HG03097 (cell line): Measurements from ENCODE around the gene MATCAP1.

ENCODE experiments used
- ATAC-seq: cut with Tn5 transposase; IDR thresholded peaks from one replicate; pipeline ENCODE4 v1.9.1; 2021; ENCODE audit not compliant: unreplicated experiment, low FRiP score

The MATCAP1 gene

DNA sequence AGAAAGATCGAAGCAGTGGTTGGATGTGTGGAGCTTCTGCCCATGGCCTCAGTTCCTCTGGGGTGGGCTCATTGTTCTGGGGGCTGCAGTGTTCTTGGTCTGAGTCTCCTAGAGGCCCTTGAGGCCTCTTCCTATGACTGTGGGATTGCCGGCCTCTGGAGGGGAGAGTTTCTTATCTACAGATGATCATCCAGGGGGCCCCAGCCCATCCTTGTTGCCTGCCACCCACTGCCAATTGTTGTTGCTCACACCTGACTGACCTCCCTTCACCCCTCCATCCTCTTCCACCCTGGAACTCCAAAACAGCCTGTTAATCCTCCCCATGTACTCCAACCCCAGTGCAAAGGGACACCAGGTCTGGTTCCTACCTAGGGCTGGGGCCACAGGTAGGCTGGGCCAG is 38.8 kb downstream of the MATCAP1 start:
- no peak for ATAC-seq

DNA sequence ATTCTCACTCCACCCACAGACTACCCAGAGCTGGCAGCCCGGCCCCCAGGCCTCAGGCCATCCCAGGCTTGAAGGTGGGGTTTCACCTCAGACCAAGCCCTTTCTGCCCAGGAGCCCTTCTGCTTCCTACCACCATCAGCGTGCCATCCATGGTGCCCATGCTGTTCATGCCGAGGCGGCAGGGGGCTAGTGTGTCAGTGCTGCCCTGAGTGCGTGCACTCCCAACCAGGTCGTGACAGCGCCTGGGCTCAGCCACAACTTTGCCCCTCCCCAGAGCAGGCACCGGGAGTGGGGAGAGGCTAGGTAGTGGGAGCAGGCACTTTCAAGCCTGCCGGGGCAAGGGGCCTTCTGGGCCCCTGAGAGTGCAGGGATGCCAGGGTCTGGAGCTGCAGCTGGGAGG is 41.4 kb downstream of the MATCAP1 start:
- ATAC-seq, result no peak

DNA sequence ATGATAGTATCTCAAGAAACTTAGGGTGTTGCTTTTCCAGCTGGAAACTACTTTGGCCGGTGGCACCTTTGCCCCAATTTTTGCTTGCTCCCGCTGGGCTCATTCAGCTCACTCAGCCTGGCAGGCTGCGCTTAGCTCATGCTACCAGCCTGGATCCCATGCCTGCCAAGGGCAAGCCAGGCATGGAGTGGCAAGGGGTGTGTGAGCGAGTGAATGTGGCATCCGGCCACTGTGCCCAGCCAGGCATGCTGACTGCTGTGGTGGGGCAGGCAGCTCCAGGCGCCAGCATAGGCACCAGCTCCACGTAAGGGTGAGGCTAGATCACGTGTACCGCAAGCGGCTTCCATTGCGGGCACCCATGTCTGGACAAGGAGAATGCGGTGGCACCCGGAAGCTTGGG is 42.4 kb downstream of the MATCAP1 start:
- ATAC-seq, result no peak

- ATAC-seq, result no peak
Observed at GRCh38 chr16:67137605-67138004, 46.2 kb downstream of the MATCAP1 start.

DNA sequence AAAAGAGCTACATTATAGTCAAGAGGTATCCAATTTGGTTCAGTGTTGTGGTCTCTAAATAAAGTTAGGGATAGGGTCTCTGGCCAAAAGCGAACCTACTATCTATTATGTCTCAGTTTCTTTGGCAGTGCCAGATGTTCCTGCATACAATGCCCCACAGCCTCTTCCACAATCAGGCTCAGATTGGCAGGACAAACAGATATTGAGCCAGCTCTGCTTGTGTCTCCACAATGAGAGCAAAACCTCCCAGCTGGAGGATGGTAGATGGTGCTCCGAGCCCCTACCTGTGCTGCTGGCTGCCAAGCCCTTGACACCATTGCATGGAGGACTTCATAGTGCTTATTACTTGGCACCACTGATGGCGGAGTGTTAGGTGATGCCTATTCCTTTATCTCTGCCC is 54.3 kb downstream of the MATCAP1 start:
- no peak for ATAC-seq

GRCh38 chr16:67128887-67129286 is 54.9 kb downstream of the MATCAP1 start:
- no peak for ATAC-seq

DNA sequence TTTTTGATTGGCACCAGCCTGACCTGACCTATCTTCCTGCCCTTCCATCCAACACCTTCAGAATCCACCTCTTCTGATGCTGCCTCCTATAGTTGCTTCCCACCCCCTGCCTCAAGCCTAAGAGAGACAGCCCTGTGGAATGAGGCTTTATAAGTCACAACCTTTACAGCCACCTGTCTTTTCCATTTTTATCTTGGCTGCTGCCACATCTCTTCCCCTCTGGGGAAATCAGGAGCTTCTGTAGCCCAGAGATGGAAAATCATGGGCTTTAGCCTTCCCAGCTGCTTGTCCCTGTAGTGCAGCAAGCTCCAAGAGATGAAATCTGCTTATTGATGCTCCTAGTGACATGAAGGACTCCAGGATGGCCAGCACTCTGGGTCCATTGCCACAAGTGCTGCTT is 55.3 kb downstream of the MATCAP1 start:
- ATAC-seq, result no peak
